ENCODE measurements around the gene KDM1B.
A peak's percentile ranks its signal among the peaks of the same experiment; 100 is the strongest.

Gene KDM1B

GRCh38 chr6:18135171-18135570, 20.1 kb upstream of the KDM1B start:
- no peak overlapping the region for H3K4me3 Mint-ChIP-seq
- H3K27me3 Mint-ChIP-seq (ENCODE audit: low read depth), result no peaks in the 10 kb centered on the region
- H3K4me1 Mint-ChIP-seq, result no peaks in the 10 kb centered on the region
- no peaks in the 10 kb centered on the region for H3K9me3 Mint-ChIP-seq
- H3K27ac Mint-ChIP-seq, result no peak overlapping the region
- H3K36me3 Mint-ChIP-seq (ENCODE audit: low read depth), result peaks cover 37% of the 10 kb centered on the region
- TF ChIP-seq CTCF (IDR thresholded peaks at IDR 0.05; ENCODE audit: unreplicated experiment in 3 of 3), result no peak

DNA sequence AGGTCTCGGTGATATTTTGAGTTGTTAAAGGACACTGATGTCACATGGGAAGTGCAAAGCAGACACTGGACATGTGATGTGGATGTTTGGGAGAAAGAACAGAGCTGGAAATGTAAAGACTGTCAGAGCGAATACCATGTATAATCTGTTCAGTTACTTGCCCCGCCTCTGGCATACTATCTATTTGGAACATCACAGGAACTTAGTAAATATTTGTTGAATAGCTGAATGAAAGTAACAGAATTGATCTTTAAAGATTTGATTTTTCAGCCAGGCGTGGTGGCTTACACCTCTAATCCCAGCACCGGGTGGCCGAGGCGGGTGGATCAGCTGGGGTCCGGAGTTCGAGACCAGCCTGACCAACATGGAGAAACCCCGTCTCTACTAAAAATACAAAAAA, 19.0 kb upstream of the KDM1B start:
- no peak for TF ChIP-seq CTCF (IDR thresholded peaks at IDR 0.05; ENCODE audit: unreplicated experiment in 3 of 3)
- Mint-ChIP-seq H3K27me3 (ENCODE audit: low read depth) (no peaks in the 10 kb centered on the region), H3K27ac (no peak overlapping the region), H3K36me3 (ENCODE audit: low read depth) (peaks cover 43% of the 10 kb centered on the region), H3K4me3 (no peak overlapping the region), H3K4me1 (no peaks in the 10 kb centered on the region), H3K9me3 (no peaks in the 10 kb centered on the region)

GRCh38 chr6:18138906-18139305, 16.3 kb upstream of the KDM1B start:
- Mint-ChIP-seq H3K4me3 (no peak overlapping the region), H3K4me1 (peaks cover 6% of the 10 kb centered on the region), H3K27me3 (ENCODE audit: low read depth) (no peaks in the 10 kb centered on the region), H3K27ac (no peak overlapping the region), H3K9me3 (no peaks in the 10 kb centered on the region), H3K36me3 (ENCODE audit: low read depth) (peaks cover 50% of the 10 kb centered on the region)
- TF ChIP-seq CTCF (IDR thresholded peaks at IDR 0.05; ENCODE audit: unreplicated experiment in 3 of 3), result no peak

DNA sequence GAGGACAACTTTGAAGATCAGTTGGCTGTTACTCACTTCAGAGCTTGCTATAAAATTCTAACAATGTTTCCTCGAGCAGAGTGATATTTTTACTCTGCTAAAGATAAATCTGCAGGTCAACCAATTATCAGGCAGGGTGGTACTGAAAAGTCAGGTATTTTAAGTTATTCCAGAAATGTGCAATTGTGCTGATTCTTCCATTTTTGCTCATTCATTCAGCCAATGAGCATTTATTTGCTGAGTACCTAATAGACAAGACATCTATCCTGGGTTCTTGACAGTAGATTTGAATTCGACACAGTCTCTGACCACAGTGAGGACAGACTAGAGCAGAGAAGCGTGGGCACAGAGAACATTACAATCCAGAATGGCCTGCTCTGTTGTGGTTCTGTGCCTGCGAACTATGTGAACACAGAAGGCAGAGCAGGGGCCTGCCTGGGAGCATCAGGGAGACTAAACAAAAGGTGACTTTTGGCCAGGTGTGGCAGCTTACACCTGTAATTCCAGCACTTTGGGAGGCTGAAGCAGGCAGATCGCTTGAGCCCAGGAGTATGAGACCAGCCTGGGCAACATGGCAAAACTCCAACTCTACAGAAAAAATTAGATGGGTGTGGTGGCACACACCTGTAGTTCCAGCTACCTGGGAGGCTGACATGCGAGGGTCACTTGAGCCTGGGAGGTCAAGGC, 15.1 kb upstream of the KDM1B start:
- no peaks in the 10 kb centered on the region for H3K9me3 Mint-ChIP-seq

DNA sequence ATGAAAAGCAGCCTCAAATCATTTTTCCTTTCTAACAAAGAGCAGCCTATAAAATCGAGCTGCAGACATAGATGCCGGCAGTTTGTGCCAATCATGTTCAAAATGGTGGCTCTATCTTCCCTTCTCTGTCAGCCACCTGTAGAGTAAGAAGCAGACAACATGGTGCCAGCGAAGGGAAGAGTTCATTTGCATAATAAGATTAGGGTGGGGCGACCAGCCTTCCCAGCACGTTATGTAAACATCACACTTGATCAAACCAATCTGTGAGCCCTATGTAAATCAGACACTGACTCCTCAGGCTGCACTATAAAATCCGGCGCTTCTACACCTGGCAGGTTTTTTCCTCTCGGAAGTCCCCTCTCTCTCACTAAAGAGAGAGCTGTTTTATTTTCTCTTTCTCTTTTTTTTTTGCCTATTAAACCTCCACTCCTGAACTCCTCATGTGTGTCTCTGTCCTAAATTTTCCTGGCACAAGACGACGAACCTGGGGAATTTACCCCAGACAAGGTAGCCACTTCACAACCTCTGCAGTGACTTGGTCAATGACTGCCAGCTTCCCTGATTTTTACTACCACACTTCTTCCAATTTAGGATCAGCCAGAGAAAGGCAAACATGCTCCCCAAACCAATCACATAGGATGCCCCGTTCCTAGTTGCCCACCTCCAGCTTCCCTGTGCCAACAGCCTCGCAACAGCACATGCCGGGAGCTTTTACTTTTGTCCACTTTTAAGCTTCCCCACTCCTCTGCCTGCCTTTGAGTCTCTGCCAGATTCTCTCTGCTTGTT, 13.2 kb upstream of the KDM1B start:
- H3K27me3 Mint-ChIP-seq (ENCODE audit: low read depth), result no peaks in the 10 kb centered on the region
- peaks cover 6% of the 10 kb centered on the region for H3K4me1 Mint-ChIP-seq
- H3K4me3 Mint-ChIP-seq, result no peak overlapping the region
- peaks cover 40% of the 10 kb centered on the region for H3K36me3 Mint-ChIP-seq (ENCODE audit: low read depth)
- no peak overlapping the region for H3K27ac Mint-ChIP-seq
- TF ChIP-seq CTCF (IDR thresholded peaks at IDR 0.05; ENCODE audit: unreplicated experiment in 3 of 3), result no peak
- no peaks in the 10 kb centered on the region for H3K9me3 Mint-ChIP-seq

More for the DNA sequence above, 15.1 kb upstream of the KDM1B start:
- H3K4me3 Mint-ChIP-seq, result no peak overlapping the region
- no peak overlapping the region for H3K27ac Mint-ChIP-seq
- peaks cover 6% of the 10 kb centered on the region for H3K4me1 Mint-ChIP-seq
- TF ChIP-seq CTCF (IDR thresholded peaks at IDR 0.05; ENCODE audit: unreplicated experiment in 3 of 3), result no peak
- no peaks in the 10 kb centered on the region for H3K27me3 Mint-ChIP-seq (ENCODE audit: low read depth)
- peaks cover 45% of the 10 kb centered on the region for H3K36me3 Mint-ChIP-seq (ENCODE audit: low read depth)

DNA sequence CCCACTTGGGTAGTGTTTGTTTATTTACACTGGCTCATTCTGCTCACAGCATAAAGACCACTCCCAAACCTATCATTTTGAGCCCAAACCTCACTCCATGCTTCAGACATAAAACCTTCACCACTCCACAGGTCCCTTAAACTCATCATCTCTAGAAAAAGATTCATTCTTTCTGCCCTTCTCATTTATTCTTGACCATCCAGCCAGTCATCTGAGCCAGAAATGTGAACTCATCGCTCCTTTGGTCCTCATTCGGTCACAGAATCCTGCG, 12.7 kb upstream of the KDM1B start:
- Mint-ChIP-seq H3K9me3 (no peaks in the 10 kb centered on the region), H3K27ac (peak overlapping the region in 1 of 3 experiments; percentile 4), H3K36me3 (ENCODE audit: low read depth) (peaks cover 37% of the 10 kb centered on the region), H3K4me3 (no peak overlapping the region), H3K27me3 (ENCODE audit: low read depth) (no peaks in the 10 kb centered on the region), H3K4me1 (peaks cover 6% of the 10 kb centered on the region)
- no peak for TF ChIP-seq CTCF (IDR thresholded peaks at IDR 0.05; ENCODE audit: unreplicated experiment in 3 of 3)
